HG02610 (cell line): ENCODE measurements around the gene RABGGTA.
"Not testable (repeated sequence)": the region's sequence is repeated elsewhere in the genome, so short reads cannot be mapped to it uniquely, and the experiment has no call there.

ENCODE experiments used
- ATAC-seq: cut with Tn5 transposase; IDR thresholded peaks from one replicate; pipeline ENCODE4 v1.9.1; 2021; ENCODE audit warnings: mild to moderate bottlenecking, moderate library complexity; ENCODE audit not compliant: unreplicated experiment

Gene RABGGTA

GRCh38 chr14:24222987-24223386 lies 48.4 kb downstream of the RABGGTA start:
- ATAC-seq: not testable (repeated sequence)

- ATAC-seq: no peak
Measured at GRCh38 chr14:24219521-24219920, 51.9 kb downstream of the RABGGTA start.

GRCh38 chr14:24219080-24219479 lies 52.3 kb downstream of the RABGGTA start:
- no peak for ATAC-seq

- not testable (repeated sequence) for ATAC-seq
Measured at GRCh38 chr14:24216876-24217275, 54.5 kb downstream of the RABGGTA start.

- ATAC-seq: no peak
Measured at GRCh38 chr14:24216345-24216699, 55.1 kb downstream of the RABGGTA start.
